Panc1 (cell line): ENCODE measurements around the gene RNF224.

ENCODE experiments used
- CTCF ChIP-seq: fragments of 450-650 bp; IDR thresholded peaks from 2 replicates; pipeline ENCODE4 v1.5.1; 2017; ENCODE audit warnings: mild to moderate bottlenecking
- POLR2AphosphoS5 ChIP-seq: IDR thresholded peaks from 2 replicates; pipeline ENCODE4 v1.6.1; 2012; ENCODE audit warnings: mild to moderate bottlenecking, low read depth, low read length, moderate library complexity
- REST ChIP-seq, 2 experiments: IDR thresholded peaks; 2 replicates each; pipeline ENCODE4 v1.6.1; 2011 to 2012; ENCODE audit warnings: low read depth in 2 of 2, control low read depth in 1 of 2, low read length in 1 of 2, mild to moderate bottlenecking in 1 of 2, moderate library complexity in 1 of 2; ENCODE audit not compliant: insufficient read depth in 1 of 2
- SIN3A ChIP-seq: IDR thresholded peaks from 2 replicates; pipeline ENCODE4 v1.6.1; 2012; ENCODE audit warnings: low read depth, mild to moderate bottlenecking, low read length, moderate library complexity, borderline replicate concordance; ENCODE audit not compliant: insufficient read depth

GRCh38 chr9:137229903-137230704, 2.8 kb downstream of the RNF224 start:
- TF ChIP-seq CTCF (no peak), POLR2AphosphoS5 (no peak), REST (IDR thresholded peaks at IDR 0.05; ENCODE audit: insufficient read depth in 1 of 2, low read depth in 2 of 2, low read length in 1 of 2) (no peak), SIN3A (no peak)
